HG02981 (cell line): ENCODE measurements around the gene SKP1.

Experiments used
- ATAC-seq: cut with Tn5 transposase; IDR thresholded peaks from one replicate; pipeline ENCODE4 v1.9.1; 2021; ENCODE audit warnings: mild to moderate bottlenecking, moderate library complexity; ENCODE audit not compliant: unreplicated experiment

SKP1 gene

DNA sequence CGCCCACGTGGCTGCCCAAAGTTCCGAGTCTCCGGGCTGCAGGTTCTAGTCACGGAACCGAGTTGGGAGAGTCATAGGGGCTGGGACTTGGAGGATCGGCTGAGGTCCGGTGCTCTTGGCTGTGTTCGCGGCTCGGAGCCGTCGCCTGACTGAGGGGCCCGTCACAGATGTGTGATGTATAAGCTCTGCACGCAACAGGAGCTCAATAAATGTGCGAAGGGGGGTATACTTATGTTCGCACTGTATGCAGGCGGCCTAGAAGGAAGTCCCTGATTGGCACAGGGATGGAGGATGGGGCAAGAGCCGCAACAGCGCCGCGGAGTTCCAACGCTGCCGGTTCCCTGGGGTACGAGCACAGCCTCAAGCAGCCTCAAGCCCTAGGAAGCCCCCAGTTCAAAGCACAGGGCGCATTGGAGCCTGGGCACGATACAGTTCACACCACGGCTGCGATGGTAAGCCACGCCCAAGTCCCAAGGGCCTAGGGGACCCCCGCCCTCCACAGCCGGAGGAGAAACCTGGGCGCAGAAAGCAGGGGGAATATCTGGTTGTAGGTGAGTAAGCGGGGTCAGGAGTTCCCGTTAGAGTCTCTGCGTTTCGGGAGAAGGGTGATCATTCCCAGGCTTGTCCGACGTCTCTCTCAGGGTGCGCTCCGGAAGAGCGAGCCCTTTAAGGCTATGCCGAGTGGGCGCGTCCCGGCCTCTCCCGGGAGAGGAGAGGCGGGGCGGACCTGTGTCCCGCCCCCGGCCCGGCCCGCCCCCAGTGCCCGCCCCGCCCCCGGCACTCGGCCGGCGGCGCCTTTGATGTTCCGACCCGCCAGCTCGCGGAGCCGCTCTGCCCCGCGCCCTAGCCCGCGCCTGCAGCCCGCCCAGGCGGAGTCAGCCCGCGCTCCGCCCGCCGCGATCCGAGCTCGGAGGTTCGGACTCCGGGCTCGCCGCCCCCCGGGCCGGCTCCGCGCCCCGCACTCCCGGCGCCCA is 62.6 kb downstream of the SKP1 start, which contains the start of gene TCF7:
Gene TCF7 (plus strand): TSS at position 780 of the 974 bp plus-strand sequence. CDS start 226 bp downstream, outside the sequence.
- ATAC-seq, result peak; percentile 70

- no peak for ATAC-seq
These were observed 63.3 kb downstream of the SKP1 start for GRCh38 chr5:134113363-134113889.

- no peak for ATAC-seq
These were observed 63.9 kb downstream of the SKP1 start for GRCh38 chr5:134112726-134113362.

DNA sequence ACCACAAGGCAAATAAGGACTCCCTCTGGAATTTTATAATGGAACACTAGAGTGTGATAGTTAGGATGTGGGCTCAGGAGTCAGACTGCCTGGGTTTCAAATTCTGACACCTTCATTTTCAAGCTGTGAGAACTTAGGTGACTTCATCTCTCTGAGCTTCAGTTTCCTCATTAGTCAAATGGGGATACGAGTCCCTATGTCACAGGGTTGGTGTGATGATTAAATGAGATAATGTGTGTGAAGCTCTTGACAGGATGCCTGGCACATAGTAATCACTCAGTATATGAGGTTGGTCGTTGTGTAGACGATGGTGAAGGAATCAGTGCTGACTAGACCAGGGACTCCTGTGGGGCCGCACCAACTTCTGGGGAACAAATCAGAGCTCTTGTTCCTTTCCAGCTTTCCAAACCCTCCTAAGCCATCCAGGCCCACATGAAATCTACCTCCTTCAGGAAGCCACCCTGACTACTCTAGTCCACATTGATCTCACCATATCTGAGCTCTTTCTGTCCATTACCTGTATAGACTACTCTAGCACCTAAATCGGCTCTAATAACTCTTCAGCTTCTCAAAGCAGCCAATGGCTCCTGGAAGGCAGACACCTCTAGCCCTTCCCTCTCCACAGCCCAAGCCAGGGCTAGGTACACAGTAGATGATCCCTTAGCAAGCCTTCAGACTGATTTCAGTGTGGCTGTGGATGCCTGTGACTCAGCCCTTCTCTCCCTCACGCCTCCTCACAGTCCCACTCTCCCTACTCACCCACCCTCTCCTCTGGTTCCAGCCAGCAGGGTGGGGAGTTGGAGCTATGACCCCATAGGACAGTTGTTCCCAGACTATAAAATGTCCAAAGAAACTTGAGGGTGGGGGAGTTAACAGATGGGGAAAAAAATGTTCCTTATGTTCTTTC is 64.8 kb downstream of the SKP1 start:
- no peak for ATAC-seq

DNA sequence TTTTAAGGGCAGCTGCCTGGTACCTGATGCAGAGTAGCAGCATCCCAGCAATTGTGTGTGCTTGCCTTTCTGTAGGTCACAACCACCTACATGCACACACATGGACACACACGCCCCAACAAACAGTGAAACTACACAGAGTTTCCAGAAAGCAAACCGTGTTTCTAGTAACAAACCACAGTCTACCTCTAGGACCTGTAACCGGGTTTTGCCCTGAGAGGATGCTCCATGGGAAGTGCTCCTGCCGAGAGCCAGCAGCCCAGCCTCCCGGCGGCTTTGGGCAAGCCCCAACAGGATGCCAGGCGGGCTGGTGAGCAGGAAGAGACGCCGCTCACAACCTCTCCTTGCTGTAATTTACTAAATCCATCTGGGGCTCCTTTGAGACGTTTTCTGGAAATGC is 66.4 kb downstream of the SKP1 start:
- ATAC-seq, result no peak

DNA sequence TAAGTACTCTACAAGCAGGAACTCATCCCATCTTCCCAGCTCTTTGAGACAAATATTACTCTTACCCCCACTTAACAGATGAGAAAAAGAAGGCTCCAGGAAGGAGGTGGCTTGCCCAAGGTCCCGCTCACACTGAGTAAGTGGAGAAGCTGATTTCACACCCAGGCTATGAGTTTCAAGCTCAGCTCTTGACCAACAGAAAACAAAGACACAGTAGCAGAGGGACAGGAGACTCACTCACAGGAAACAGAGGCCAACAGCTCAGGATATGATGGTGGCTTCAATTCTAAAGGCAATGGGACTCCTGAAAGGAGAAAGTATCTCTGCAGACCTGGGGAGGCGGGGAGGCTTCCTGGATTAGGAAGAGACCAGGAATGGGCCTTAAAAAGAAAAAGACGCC is 69.0 kb downstream of the SKP1 start:
- ATAC-seq, result no peak

- no peak for ATAC-seq
These were observed 69.6 kb downstream of the SKP1 start for GRCh38 chr5:134106991-134107701.

DNA sequence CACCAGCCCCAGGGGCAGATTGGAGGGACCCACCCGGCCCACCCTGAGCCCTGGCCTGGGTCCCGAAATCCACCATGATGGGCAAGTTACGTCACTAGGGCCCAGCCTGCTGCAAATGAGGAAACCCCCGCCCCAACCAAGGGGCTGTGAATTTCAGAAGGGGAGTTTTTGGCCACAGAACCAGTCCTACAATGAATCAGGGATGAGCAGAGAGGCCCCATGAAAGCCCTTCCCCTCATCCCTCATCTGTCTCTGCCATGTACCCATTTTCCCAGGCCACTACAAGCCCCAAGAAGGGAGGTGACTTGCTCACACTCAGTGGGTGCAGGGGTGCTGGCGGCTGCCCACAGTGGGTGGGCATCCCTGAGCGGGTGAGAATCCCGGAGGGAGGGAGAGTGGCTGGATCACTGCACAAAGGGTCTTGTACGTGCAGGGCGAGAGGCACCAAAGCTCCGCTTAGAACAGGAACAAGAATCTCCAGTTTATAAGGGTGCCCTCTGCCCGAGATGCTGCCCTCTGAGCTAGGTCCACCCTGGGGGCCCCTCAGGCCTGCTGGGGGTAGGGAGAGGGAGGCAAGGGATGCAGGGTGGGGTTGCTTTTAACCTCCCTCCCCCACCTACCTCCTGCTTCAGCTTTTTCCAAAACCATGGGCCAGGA is 72.6 kb downstream of the SKP1 start:
- no peak for ATAC-seq

- ATAC-seq, result no peak
These were observed 73.4 kb downstream of the SKP1 start for GRCh38 chr5:134103397-134103796.

GRCh38 chr5:134101686-134102439 is 74.9 kb downstream of the SKP1 start:
- ATAC-seq, result no peak

DNA sequence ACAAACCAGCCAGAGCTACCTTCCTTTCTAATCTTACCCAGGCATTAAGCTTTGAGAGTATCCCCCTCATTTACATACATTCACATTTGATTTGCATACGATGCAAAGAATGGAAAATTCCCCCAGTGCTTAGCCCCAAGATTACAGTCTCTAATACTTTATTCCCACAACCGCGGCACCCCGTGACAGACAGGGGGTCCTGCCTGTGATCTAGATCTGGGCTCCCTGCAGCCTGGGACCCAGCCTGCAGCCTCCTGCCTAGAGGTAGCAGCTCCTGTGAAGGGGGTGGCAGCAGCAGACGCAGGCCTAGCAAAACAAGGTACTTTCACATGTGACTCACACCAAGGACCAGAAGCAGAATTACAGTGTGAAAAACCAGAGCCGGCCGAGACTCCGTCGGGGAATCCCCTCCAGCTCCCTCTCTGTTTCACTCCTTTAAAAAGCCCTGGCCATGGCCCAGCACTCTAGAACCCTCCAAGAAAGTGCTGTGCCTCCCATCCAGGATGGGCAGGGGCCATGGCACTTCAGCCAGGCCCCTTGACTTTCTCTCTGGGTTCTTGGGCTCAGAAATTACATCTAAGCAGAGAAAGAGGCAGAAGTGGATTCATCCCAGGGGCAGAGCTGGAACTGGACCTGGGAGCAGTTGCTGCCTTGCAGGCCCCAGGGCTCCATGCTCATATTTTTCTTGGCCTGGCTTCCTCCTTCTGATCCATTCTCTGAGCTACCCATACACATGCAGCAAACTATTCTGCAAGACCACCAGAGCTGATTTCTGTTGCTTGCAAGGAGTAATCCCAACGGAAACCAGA is 76.3 kb downstream of the SKP1 start:
- peak; percentile 86 for ATAC-seq

DNA sequence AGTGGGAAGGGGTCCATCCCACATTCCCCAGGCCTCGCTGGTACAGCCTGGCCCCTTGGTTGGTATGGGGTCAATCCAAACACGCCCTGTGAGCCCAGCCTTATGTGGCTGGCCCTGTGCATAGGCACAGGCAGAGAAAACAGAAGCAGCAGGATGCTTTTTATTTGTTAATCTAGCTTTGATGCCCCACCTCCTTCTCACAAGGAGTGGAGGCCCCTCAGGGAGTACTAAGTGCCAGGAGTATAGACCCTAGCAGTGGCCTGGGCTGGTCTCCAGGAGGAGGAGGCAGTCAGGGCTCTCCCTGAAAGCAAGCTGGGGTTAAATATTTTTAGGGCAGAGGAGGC is 76.8 kb downstream of the SKP1 start:
- no peak for ATAC-seq

- no peak for ATAC-seq
These were observed 77.4 kb downstream of the SKP1 start for GRCh38 chr5:134099288-134099872.
